HG02884 (cell line): ENCODE data around the gene CS.
"Not testable (repeated sequence)": the region's sequence is repeated elsewhere in the genome, so short reads cannot be mapped to it uniquely, and the experiment has no call there.

Experiments used
- ATAC-seq: cut with Tn5 transposase; IDR thresholded peaks from one replicate; pipeline ENCODE4 v1.9.1; 2021; ENCODE audit warnings: mild to moderate bottlenecking, moderate library complexity; ENCODE audit not compliant: unreplicated experiment

CS gene

GRCh38 chr12:56299853-56300643 is at the start of gene CS:
Gene CS, minus strand, starts transcription at chr12:56300330. Its CDS starts 129 bp downstream, at chr12:56300201.
- ATAC-seq, result peak; percentile 93

GRCh38 chr12:56348776-56349175 is 48.6 kb upstream of the CS start:
- ATAC-seq, result no peak

- not testable (repeated sequence) for ATAC-seq
Measured at GRCh38 chr12:56347255-56347654, 47.1 kb upstream of the CS start.

- ATAC-seq, result no peak
Measured at GRCh38 chr12:56346675-56347074, 46.5 kb upstream of the CS start.

- not testable (repeated sequence) for ATAC-seq
Measured at GRCh38 chr12:56342290-56342689, 42.2 kb upstream of the CS start.

DNA sequence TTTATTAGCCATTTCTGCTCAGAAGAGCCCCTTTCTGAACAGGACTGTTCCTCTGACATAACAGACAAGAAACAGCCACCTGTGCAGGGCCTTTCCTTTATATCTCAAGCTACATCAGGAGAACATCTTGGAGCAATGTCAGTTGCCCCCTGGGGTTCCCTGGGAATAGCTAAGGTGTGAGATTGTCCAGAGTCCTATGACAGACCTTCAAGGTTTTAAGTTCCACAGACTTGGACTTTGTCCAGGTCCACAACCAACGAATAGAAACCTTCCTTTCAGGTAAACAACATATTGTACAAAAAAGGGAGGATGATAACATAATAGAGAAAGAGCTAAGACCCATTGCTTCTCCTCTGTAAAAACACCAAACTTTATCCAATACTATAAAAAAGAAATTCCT is 41.5 kb upstream of the CS start:
- ATAC-seq, result no peak

DNA sequence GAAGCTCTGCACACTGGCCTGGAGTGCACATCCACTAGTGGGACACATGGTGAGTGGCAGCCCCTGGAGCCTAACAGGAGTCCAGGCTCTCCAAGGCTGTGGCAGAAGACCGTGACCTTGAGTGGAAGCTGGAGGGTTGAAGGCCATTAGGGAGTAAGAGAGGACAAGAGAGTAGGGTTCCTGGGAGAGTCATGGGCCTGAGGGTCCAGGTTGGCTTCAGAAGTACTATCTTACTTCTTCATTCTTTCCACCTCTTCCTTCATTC is 39.0 kb upstream of the CS start:
- ATAC-seq, result no peak

GRCh38 chr12:56338308-56339157 is 38.4 kb upstream of the CS start, which contains the start of gene IL23A:
Gene IL23A, plus strand, starts transcription at chr12:56338884. Its CDS starts 161 bp downstream, at chr12:56339045.
- no peak for ATAC-seq

DNA sequence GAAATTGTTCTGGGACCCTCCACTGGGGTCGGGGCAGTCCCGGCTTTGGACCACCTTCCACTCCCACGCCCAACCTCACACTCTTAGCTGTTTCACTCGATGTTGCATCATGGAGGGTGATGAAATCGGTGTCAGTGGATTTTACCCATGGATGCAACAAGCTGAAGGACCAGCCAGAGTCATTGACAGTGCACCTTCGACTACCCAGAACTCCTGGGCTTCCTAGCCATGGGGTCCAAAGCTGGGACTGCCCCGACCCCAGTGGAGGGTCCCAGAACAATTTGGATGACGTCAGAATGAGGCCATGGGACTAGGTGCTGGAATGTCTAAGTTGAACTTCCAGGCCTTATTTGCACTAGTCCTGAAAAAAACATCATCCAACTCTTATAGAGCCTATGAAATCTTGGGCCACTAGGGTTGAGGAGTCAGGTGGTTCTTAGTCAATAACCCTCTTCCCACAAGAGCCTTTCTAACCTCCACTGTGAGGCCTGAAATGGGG is 37.7 kb upstream of the CS start:
- ATAC-seq, result no peak

DNA sequence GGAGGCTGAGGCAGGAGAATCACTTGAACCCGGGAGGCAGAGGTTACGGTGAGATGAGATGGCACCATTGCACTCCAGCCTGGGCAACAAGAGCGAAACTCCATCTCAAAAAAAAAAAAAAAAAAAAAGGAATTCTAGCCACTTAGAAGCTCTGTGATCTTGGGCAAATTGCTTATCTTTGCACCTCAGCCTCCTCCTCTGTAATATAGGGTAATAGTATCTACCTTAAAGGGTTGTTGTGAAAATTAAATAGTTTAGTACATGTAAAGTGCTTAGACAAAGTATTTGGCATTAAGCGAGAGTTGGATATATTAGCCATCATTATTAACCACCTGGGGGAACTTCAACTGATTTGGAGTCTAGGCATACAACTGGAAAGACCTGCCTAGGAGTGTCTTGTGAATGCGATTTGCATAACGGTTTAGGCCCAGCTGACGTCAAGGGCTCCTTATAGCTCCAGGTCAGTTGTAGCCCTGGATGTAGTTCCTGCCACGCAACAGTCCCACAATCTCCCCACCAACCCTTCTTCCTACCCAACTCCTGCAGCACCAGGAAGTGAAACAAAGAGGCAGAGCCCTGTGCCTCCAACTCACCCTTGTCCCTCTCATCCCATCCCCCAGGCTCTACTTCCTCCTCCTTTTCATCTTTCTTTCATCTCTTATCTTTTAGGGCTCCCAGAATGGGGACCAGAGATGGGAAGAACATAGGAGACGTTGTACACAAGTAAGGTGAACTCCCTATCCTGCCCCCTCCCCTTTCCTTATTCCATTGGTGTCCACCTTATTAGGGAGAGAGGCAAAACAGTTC is 36.4 kb upstream of the CS start:
- ATAC-seq, result no peak

DNA sequence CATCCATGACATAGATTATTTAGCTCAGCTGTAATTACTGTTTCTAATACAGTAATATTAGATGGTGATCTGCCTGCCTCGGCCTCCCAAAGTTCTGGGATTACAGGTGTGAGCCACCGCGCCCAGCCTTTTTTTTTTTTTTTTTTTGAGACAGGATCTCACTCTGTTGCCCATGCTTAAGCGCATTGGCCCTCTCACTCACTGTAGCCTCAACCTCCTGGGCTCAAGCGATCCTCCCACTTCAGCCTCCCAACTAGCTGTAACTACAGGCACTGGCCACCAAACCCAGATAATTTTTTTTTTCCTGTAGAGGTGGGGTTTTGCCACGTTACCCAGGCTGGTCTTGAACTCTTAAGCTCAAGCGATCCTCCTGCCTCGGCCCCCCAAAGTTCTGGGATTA is 35.4 kb upstream of the CS start:
- ATAC-seq, result not testable (repeated sequence)

- no peak for ATAC-seq
Measured at GRCh38 chr12:56334490-56334793, 34.3 kb upstream of the CS start.

- peak; percentile 91 for ATAC-seq
Measured at GRCh38 chr12:56333679-56334489, 33.8 kb upstream of the CS start, which contains the start of gene PAN2. Gene PAN2, minus strand, starts transcription at chr12:56334000. Its CDS starts 906 bp downstream, at chr12:56333094.

DNA sequence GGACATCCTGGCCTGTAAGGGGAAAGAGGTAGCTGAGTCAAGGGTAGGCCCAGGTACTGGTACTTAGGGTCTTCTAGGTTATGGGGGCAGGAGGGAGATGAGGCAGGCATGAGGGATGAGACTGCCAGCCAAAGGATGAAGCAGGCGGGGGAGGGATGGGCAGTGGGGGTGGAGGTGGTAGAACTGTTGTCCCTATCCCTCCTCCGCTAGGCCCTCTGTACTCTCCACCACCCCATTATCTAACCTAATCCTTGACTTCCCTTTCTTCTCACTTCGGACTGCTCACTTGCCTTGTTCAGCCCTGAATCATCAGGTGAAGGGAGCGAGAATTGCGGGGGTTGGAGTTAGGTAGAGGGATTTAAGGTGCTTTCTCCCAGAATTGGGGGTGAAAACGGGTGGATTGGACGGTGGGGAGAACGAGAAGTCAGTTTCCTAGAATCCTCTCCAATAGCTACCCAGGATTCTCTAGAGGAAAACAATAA is 33.1 kb upstream of the CS start:
- no peak for ATAC-seq

DNA sequence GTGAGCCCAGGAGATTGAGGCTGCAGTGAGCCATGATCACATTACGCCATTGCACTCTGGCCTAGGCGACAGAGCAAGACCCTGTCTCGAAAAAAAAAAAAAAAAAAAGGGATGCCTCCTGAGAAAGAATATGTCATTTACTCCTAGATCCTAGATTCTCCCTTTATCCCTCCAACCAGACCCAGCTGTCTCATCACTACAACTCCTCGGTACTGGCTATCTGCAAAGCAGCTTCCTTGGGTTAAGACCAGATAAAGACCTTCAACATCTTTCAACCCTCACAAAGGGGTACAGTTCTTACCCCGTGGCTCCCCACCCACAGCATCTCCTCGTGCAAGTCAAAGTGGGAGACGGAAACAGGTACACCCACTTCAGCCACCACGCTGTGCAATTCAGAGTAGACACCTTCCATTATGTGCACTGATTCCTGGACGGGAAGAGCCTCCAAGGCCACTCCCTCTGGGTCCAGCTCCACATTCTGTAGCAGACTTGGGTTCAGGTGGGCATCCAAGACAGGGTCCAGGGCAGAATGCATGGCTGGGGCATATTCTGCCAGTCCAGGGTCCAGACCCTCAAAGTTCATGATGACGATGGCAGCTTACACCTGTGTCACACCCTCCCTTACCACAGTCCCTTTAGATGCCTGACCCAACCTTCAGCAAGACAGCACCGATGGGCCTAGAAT is 32.5 kb upstream of the CS start:
- no peak for ATAC-seq

DNA sequence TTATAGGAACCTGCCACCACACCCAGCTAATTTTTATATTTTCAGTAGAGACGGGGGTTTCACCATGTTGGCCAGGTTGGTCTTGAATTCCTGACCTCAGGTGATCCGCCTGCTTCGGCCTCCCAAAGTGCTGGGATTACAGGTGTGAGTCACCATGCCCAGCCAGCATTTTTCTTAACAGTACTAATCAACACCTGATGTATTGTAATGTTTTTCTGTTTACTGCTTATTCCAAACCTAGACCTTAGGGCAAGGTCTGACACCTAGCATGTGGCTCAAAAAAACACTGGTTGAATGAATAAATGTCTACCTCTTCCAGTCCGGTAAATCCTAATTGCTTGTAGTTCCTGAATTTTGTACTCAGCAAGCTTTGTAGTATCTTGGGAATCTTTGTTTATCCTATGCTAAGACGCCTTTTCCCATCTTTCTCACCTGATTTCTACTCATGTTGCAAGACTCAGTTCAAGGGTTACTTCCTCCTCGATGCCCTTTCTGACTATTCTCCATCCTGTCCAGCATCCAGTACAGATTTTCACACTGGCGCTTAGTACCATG is 30.9 kb upstream of the CS start:
- no peak for ATAC-seq

GRCh38 chr12:56326533-56326932 is 26.4 kb upstream of the CS start:
- ATAC-seq, result no peak

- ATAC-seq, result no peak
Measured at GRCh38 chr12:56326126-56326525, 26.0 kb upstream of the CS start.

GRCh38 chr12:56324206-56324605 is 24.1 kb upstream of the CS start:
- no peak for ATAC-seq
